Endothelial cell of umbilical vein (primary cell): ENCODE measurements around the gene RARS1. TPM values are rescaled to one million over a fixed set of nuclear protein-coding genes. Genes with fewer than 3 reads are reported as not detected.

ENCODE experiments used
- BruUV-seq: library from RNA; stranded (reverse); fragments of 400-500 nt; replicated peaks from 2 replicates; lab custom pipeline; 2021; lab: Mats Ljungman, UMichigan
- CTCF ChIA-PET: fragments of 300-600, 350-600 bp; sonication (Branson Sonifier 250); formaldehyde crosslinking; loops from one replicate; lab custom pipeline; 2021; ENCODE audit warnings: antibody characterized with exemption, inconsistent platforms; lab: Charles Lee
- POLR2A ChIA-PET: fragments of 300-600, 350-600 bp; sonication (Branson Sonifier 250); formaldehyde crosslinking; loops from one replicate; lab custom pipeline; 2021; ENCODE audit warnings: antibody characterized with exemption, inconsistent platforms; lab: Charles Lee
- DNase-seq: peaks from one replicate; pipeline ENCODE4 v3.0.0-alpha.2; 2011; ENCODE audit warnings: low read depth, low spot score
- FAIRE-seq: peaks from 2 replicates; lab custom pipeline; 2011; peaks lifted over from hg19 to GRCh38; lab: Jason Lieb, UNC
- H2AFZ ChIP-seq: 2 replicates; pipeline ENCODE4 v1.6.0; 2012; ENCODE audit warnings: low read depth, low read length, control low read depth, inconsistent platforms
- H3K27ac ChIP-seq: 2 replicates; pipeline ENCODE4 v1.5.1; 2011; ENCODE audit warnings: low read depth, mild to moderate bottlenecking, control low read depth, low read length, moderate library complexity; ENCODE audit not compliant: insufficient read depth
- H3K27me3 ChIP-seq, 2 experiments: 2 replicates each; pipeline versions ENCODE4 v1.6.0 to v1.6.1; 2011; ENCODE audit warnings: low read length in 2 of 2, mixed read lengths in 1 of 2; ENCODE audit not compliant: control insufficient read depth in 2 of 2, insufficient read depth in 2 of 2
- H3K36me3 ChIP-seq, 2 experiments: 2 replicates in 1 of 2; 3 replicates in 1 of 2; pipeline ENCODE4 v1.5.1; 2011; ENCODE audit warnings: low read length in 2 of 2, mild to moderate bottlenecking in 1 of 2, moderate library complexity in 1 of 2; ENCODE audit not compliant: control insufficient read depth in 2 of 2, insufficient read depth in 2 of 2; ENCODE audit errors: extremely low read depth in 1 of 2
- H3K4me1 ChIP-seq: 3 replicates; pipeline ENCODE4 v1.5.1; 2011; ENCODE audit warnings: mild to moderate bottlenecking, low read length; ENCODE audit not compliant: control insufficient read depth, insufficient read depth; ENCODE audit errors: extremely low read depth
- H3K4me2 ChIP-seq: 2 replicates; pipeline ENCODE4 v1.6.1; 2011; ENCODE audit warnings: low read length, control low read depth, mixed read lengths; ENCODE audit not compliant: insufficient read depth
- H3K4me3 ChIP-seq, 3 experiments: fragments of 200-600 bp in 1 of 3; sonication (generic), shearing (Covaris generic) in 1 of 3; replicated peaks in 1 of 3; 2 replicates each; pipeline ENCODE4 v1.5.1; 2011 to 2016; ENCODE audit warnings: control low read depth in 3 of 3, low read length in 3 of 3, mild to moderate bottlenecking in 2 of 3, inconsistent platforms in 1 of 3, low read depth in 1 of 3, moderate library complexity in 1 of 3; ENCODE audit not compliant: insufficient read depth in 1 of 3
- H3K79me2 ChIP-seq: 2 replicates; pipeline ENCODE4 v1.6.0; 2012; ENCODE audit warnings: low read length, inconsistent platforms; ENCODE audit not compliant: control insufficient read depth, insufficient read depth
- H3K9ac ChIP-seq: replicated peaks from 2 replicates; pipeline ENCODE3; 2011; ENCODE audit warnings: low read length, control low read depth; ENCODE audit not compliant: insufficient read depth; ENCODE audit errors: extremely low read depth
- H3K9me1 ChIP-seq: replicated peaks from 3 replicates; pipeline ENCODE4 v1.6.0; 2011; ENCODE audit warnings: mild to moderate bottlenecking, low read length; ENCODE audit not compliant: control insufficient read depth, insufficient read depth; ENCODE audit errors: extremely low read depth
- H3K9me3 ChIP-seq: replicated peaks from 2 replicates; pipeline ENCODE4 v1.5.1; 2012; ENCODE audit warnings: low read length, inconsistent platforms; ENCODE audit not compliant: control insufficient read depth, insufficient read depth
- H4K20me1 ChIP-seq: replicated peaks from 2 replicates; pipeline ENCODE3; 2011; ENCODE audit warnings: mild to moderate bottlenecking, low read length; ENCODE audit not compliant: control insufficient read depth, insufficient read depth; ENCODE audit errors: extremely low read depth
- EZH2 ChIP-seq: IDR thresholded peaks from 2 replicates; pipeline ENCODE4 v1.6.1; 2012; ENCODE audit warnings: borderline replicate concordance, low read depth, mild to moderate bottlenecking, moderate library complexity, low read length, inconsistent platforms; ENCODE audit not compliant: severe bottlenecking
- FOS ChIP-seq: IDR thresholded peaks from 2 replicates; pipeline ENCODE4 v1.6.1; 2011; ENCODE audit warnings: mild to moderate bottlenecking, low read length, moderate library complexity, borderline replicate concordance; ENCODE audit not compliant: insufficient read depth
- GATA2 ChIP-seq: IDR thresholded peaks from 2 replicates; pipeline ENCODE4 v1.7.0; 2011; ENCODE audit warnings: low read depth, mild to moderate bottlenecking, moderate library complexity, mixed read lengths, low read length; ENCODE audit not compliant: insufficient read length, insufficient read depth
- JUN ChIP-seq: IDR thresholded peaks from 2 replicates; pipeline ENCODE4 v1.6.1; 2011; ENCODE audit warnings: borderline replicate concordance, low read depth; ENCODE audit not compliant: insufficient read length, insufficient read depth
- MYC ChIP-seq: IDR thresholded peaks from one replicate; pipeline ENCODE4 v1.6.1; 2011; ENCODE audit warnings: mild to moderate bottlenecking, low read depth, low read length
- POLR2A ChIP-seq: IDR thresholded peaks from 2 replicates; pipeline ENCODE4 v1.6.1; 2012; ENCODE audit warnings: low read depth, mild to moderate bottlenecking, control low read depth, low read length
- POLR2AphosphoS5 ChIP-seq: IDR thresholded peaks from 2 replicates; pipeline ENCODE4 v1.6.1; 2012; ENCODE audit warnings: low read depth, mild to moderate bottlenecking, control low read depth, low read length, moderate library complexity; ENCODE audit not compliant: insufficient read depth
- dilution Hi-C: fragments of 300-500 bp; cut with MboI; formaldehyde crosslinking; loops from one replicate; pipeline ENCODE4 v1.15.0; 2019; ENCODE audit warnings: low sequenced_read_pairs; ENCODE audit not compliant: extremely low pct_ligation_motif_present
- intact Hi-C: fragments of 100-400 bp; cut with micrococcal nuclease; formaldehyde crosslinking; loops from one replicate; pipeline ENCODE4 v1.10.0; 2022
- polyA plus RNA-seq, 4 experiments: library from polyadenylated mRNA; depleted of rRNA in 3 of 4; stranded (reverse) in 3 of 4; unstranded in 1 of 4; fragments of >200 nt; gene quantifications; 2 replicates each; pipeline versions ENCODE4 v1.2.1 to v1.2.3, GENCODE V29; 2011 to 2012; ENCODE audit warnings: missing spikeins in 1 of 4
- total RNA-seq: library from RNA; stranded (reverse); gene quantifications from 2 replicates; pipeline ENCODE4 v1.2.3, GENCODE V29; 2021
- TF ChIP-seq, protein P1 (sequence below): IDR thresholded peaks from 2 replicates; pipeline ENCODE4 v1.6.1; 2011; ENCODE audit not compliant: insufficient read depth, insufficient read length
- TF ChIP-seq, protein P2 (sequence below), 2 donors: IDR thresholded peaks; 1 replicate in 1 of 2; 2 replicates in 1 of 2; pipeline ENCODE4 v1.5.1; 2011; ENCODE audit warnings: low read length in 2 of 2, mild to moderate bottlenecking in 2 of 2, moderate library complexity in 2 of 2, control low read depth in 1 of 2, inconsistent platforms in 1 of 2, low read depth in 1 of 2; ENCODE audit not compliant: insufficient read depth in 1 of 2; ENCODE audit errors: extremely low read depth in 1 of 2

Gene RARS1
- total and polyA plus RNA-seq, 2 donors (not counting 3 experiments of a cell fraction or from before 2014, with no cell fraction given) = 28.0 to 104 TPM

DNA sequence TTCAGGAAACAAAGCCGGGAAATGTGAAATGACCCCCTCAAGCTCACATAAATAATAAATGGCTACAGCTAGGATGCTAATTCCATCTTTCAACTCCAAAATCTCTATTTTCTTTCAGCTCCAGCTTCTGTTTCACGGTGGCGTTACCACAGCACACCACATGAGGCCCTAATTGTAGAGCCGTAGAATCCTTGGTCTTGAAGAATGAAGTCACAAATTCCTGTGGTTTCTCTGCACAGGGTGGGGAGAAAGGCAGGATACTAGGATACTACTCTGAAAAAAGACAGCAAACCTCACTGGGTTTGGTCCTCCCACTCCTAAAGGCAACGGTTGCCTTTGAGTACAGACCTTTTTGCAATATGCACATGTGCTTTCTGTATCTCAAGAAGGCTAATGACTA, 13.9 kb upstream of the RARS1 start:
- H3K4me3 ChIP-seq = no peak overlapping the region
- no peak overlapping the region for H3K9ac ChIP-seq
- intact Hi-C loops (no loop called here), dilution Hi-C loops (no loop called here)
- no peak overlapping the region for H3K4me2 ChIP-seq
- no TSS peak for BruUV-seq
- CTCF ChIA-PET = no interaction called here
- POLR2A ChIA-PET = no interaction called here
- DNase-seq (no peak), FAIRE-seq (no peak)
- no peaks in the 10 kb centered on the region for H3K4me1 ChIP-seq
- H2AFZ ChIP-seq = no peak overlapping the region
- H3K36me3 ChIP-seq = no peaks in the 10 kb centered on the region
- H3K79me2 ChIP-seq = no peaks in the 10 kb centered on the region
- no peaks in the 10 kb centered on the region for H4K20me1 ChIP-seq
- H3K27ac ChIP-seq = no peak overlapping the region
- no peaks in the 10 kb centered on the region for H3K9me1 ChIP-seq
- peaks cover 0 to 2% of the 10 kb centered on the region in 2 experiments for H3K27me3 ChIP-seq
- no peaks in the 10 kb centered on the region for H3K9me3 ChIP-seq
- TF ChIP-seq JUN (no peak), MYC (no peak), FOS (no peak), EZH2 (no peak)
- TF ChIP-seq, protein P1, sequence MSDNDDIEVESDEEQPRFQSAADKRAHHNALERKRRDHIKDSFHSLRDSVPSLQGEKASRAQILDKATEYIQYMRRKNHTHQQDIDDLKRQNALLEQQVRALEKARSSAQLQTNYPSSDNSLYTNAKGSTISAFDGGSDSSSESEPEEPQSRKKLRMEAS = no peak

DNA sequence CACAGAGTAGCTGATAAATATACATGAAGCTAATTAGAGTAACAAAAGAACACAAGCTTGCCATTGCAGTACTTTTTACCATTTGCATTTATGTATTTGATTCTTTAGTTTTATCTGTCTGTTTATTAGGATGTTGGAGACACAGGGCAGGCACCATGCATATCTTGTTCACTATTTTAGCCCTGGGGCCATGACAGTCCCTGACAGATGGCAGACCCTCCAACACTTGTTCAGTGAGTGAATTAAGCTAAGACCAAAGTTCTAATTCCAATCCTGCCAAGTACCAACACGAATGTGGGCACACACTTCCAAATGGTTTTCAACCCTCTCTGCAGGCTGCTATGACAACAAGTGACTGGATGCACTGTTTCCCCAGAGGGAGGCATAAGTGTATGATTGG, 12.0 kb upstream of the RARS1 start:
- no peak for DNase-seq
- Histone ChIP-seq H3K36me3 (no peaks in the 10 kb centered on the region), H2AFZ (no peak overlapping the region), H3K9me3 (no peaks in the 10 kb centered on the region), H3K79me2 (no peaks in the 10 kb centered on the region), H3K9me1 (no peaks in the 10 kb centered on the region), H3K4me2 (no peak overlapping the region), H3K9ac (no peak overlapping the region), H3K4me3 (no peak overlapping the region), H3K27ac (no peak overlapping the region), H3K4me1 (no peaks in the 10 kb centered on the region), H3K27me3 (peaks cover 0 to 2% of the 10 kb centered on the region in 2 experiments), H4K20me1 (no peaks in the 10 kb centered on the region)
- no peak for FAIRE-seq
- intact Hi-C loops (no loop called here), dilution Hi-C loops (no loop called here)
- ChIA-PET POLR2A (no interaction called here), CTCF (no interaction called here)
- BruUV-seq = no TSS peak
- TF ChIP-seq, protein P2, sequence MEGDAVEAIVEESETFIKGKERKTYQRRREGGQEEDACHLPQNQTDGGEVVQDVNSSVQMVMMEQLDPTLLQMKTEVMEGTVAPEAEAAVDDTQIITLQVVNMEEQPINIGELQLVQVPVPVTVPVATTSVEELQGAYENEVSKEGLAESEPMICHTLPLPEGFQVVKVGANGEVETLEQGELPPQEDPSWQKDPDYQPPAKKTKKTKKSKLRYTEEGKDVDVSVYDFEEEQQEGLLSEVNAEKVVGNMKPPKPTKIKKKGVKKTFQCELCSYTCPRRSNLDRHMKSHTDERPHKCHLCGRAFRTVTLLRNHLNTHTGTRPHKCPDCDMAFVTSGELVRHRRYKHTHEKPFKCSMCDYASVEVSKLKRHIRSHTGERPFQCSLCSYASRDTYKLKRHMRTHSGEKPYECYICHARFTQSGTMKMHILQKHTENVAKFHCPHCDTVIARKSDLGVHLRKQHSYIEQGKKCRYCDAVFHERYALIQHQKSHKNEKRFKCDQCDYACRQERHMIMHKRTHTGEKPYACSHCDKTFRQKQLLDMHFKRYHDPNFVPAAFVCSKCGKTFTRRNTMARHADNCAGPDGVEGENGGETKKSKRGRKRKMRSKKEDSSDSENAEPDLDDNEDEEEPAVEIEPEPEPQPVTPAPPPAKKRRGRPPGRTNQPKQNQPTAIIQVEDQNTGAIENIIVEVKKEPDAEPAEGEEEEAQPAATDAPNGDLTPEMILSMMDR (IDR thresholded peaks at IDR 0.05; ENCODE audit: extremely low read depth in 1 of 2, insufficient read depth in 1 of 2, low read depth in 1 of 2, low read length in 2 of 2) = no peak
- TF ChIP-seq GATA2 (no peak), EZH2 (no peak), POLR2A (no peak), FOS (no peak), POLR2AphosphoS5 (no peak), JUN (no peak), MYC (no peak)
- TF ChIP-seq, protein P1 = no peak
